Gastrocnemius medialis (tissue), 4 donors: Measurements from ENCODE around the gene STRN.

Experiments
- CTCF ChIP-seq, 5 experiments: fragments of 450-650 bp in 3 of 5; fragments of 200-600 bp in 2 of 5; sonication (generic) in 2 of 5; IDR thresholded peaks in 4 of 5; conservative IDR thresholded peaks in 1 of 5; 1 replicate in 4 of 5; 2 replicates in 1 of 5; pipeline ENCODE4 v1.5.1; 2016 to 2019; ENCODE audit warnings: antibody characterized with exemption in 5 of 5, mild to moderate bottlenecking in 3 of 5, moderate library complexity in 3 of 5
- POLR2A ChIP-seq, 2 donors: fragments of 450-650 bp; IDR thresholded peaks; one replicate each; pipeline ENCODE4 v1.6.1; 2017; ENCODE audit warnings: antibody characterized with exemption in 2 of 2, mild to moderate bottlenecking in 2 of 2, moderate library complexity in 2 of 2

DNA sequence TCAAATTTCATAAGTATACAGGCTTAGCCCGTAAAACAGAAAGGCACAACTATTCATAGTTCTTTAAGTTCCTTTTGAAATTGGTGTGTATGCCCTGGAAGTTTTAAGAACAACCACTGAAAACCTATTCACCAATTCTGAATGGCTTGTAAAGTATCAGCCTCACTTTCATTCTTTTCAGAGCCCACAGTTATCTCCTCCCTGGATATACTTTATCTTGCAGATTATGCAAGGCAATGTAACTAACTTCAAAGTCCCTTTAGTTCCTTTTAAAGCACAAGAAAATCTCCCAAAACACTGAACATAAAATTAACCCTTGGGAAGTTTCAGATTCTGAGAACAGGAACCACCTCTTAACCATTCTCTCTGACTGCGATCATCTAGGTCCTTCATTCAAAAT is 1.1 kb downstream of the STRN start:
- TF ChIP-seq CTCF (IDR thresholded peaks at IDR 0.05 in 4 of 5, conservative IDR thresholded peaks at IDR 0.05 in 1 of 5) (no peak), POLR2A (IDR thresholded peaks at IDR 0.05) (no peak)
